HEK293T (cell line): Measurements from ENCODE around the gene EPHA4.

Experiments used
- ELF4 ChIP-seq: fragments of 450-650 bp; IDR thresholded peaks from 2 replicates; pipeline ENCODE4 v1.6.1; 2017; ENCODE audit warnings: antibody characterized with exemption
- FOXK2 ChIP-seq: fragments of 450-650 bp; IDR thresholded peaks from 2 replicates; pipeline ENCODE4 v1.6.1; 2016; ENCODE audit warnings: mild to moderate bottlenecking
- FOXM1 ChIP-seq: fragments of 450-650 bp; IDR thresholded peaks from 2 replicates; pipeline ENCODE4 v1.6.1; 2017; ENCODE audit warnings: mild to moderate bottlenecking, borderline replicate concordance
- L3MBTL2 ChIP-seq: fragments of 450-650 bp; conservative IDR thresholded peaks from 2 replicates; pipeline ENCODE4 v1.6.1; 2016; ENCODE audit warnings: mild to moderate bottlenecking
- NFRKB ChIP-seq: fragments of 450-650 bp; IDR thresholded peaks from 2 replicates; pipeline ENCODE4 v1.6.1; 2016; ENCODE audit warnings: mild to moderate bottlenecking, moderate library complexity
- PKNOX1 ChIP-seq: fragments of 450-650 bp; IDR thresholded peaks from 2 replicates; pipeline ENCODE4 v1.6.1; 2016
- SP1 ChIP-seq: fragments of 450-650 bp; IDR thresholded peaks from 2 replicates; pipeline ENCODE4 v1.6.1; 2017
- TARDBP ChIP-seq: fragments of 450-650 bp; IDR thresholded peaks from 2 replicates; pipeline ENCODE4 v1.6.1; 2016
- ZNF384 ChIP-seq: fragments of 450-650 bp; IDR thresholded peaks from 2 replicates; pipeline ENCODE4 v1.6.1; 2016

GRCh38 chr2:221439761-221440479, 132.2 kb downstream of the EPHA4 start:
- TF ChIP-seq FOXK2 (no peak), L3MBTL2 (no peak), ELF4 (no peak), ZNF384 (no peak), TARDBP (no peak), PKNOX1 (no peak), SP1 (no peak), NFRKB (no peak), FOXM1 (no peak)
